SKM-1 (cell line): Measurements from ENCODE around the gene CACNA2D3.

ENCODE experiments used
- DNase-seq: peaks from one replicate; lab custom pipeline; 2025; ENCODE audit not compliant: unreplicated experiment; lab: John Stamatoyannopoulos, UW

Gene CACNA2D3

GRCh38 chr3:54827776-54828175, 705.4 kb downstream of the CACNA2D3 start:
- no peak for DNase-seq

- peak; percentile 1 for DNase-seq
Measured at GRCh38 chr3:54830658-54831057, 708.3 kb downstream of the CACNA2D3 start.

GRCh38 chr3:54831112-54831511, 708.8 kb downstream of the CACNA2D3 start:
- no peak for DNase-seq

GRCh38 chr3:54832876-54833275, 710.5 kb downstream of the CACNA2D3 start:
- no peak for DNase-seq

GRCh38 chr3:54835701-54836100, 713.3 kb downstream of the CACNA2D3 start:
- no peak for DNase-seq

- no peak for DNase-seq
Measured at GRCh38 chr3:54836871-54837270, 714.5 kb downstream of the CACNA2D3 start.

- DNase-seq: peak; percentile 12
Measured at GRCh38 chr3:54837964-54838363, 715.6 kb downstream of the CACNA2D3 start.

- no peak for DNase-seq
Measured at GRCh38 chr3:54841471-54841870, 719.1 kb downstream of the CACNA2D3 start.

GRCh38 chr3:54843352-54843751, 721.0 kb downstream of the CACNA2D3 start:
- no peak for DNase-seq

- DNase-seq: no peak
Measured at GRCh38 chr3:54844211-54844610, 721.9 kb downstream of the CACNA2D3 start.

GRCh38 chr3:54845011-54845410, 722.7 kb downstream of the CACNA2D3 start:
- DNase-seq: no peak

GRCh38 chr3:54845551-54845950, 723.2 kb downstream of the CACNA2D3 start:
- DNase-seq: no peak

- no peak for DNase-seq
Measured at GRCh38 chr3:54846119-54846518, 723.8 kb downstream of the CACNA2D3 start.

- no peak for DNase-seq
Measured at GRCh38 chr3:54847361-54847760, 725.0 kb downstream of the CACNA2D3 start.

- no peak for DNase-seq
Measured at GRCh38 chr3:54849360-54849759, 727.0 kb downstream of the CACNA2D3 start.

- DNase-seq: no peak
Measured at GRCh38 chr3:54850484-54851018, 728.2 kb downstream of the CACNA2D3 start.

- DNase-seq: peak; percentile 41
Measured at GRCh38 chr3:54853573-54854404, 731.4 kb downstream of the CACNA2D3 start.

GRCh38 chr3:54856271-54856670, 733.9 kb downstream of the CACNA2D3 start:
- no peak for DNase-seq

- no peak for DNase-seq
Measured at GRCh38 chr3:54857343-54857742, 735.0 kb downstream of the CACNA2D3 start.

- DNase-seq: no peak
Measured at GRCh38 chr3:54858093-54858785, 735.9 kb downstream of the CACNA2D3 start.

GRCh38 chr3:54859184-54859583, 736.8 kb downstream of the CACNA2D3 start:
- no peak for DNase-seq
